ENCODE data around the gene TEAD2. TPM values are rescaled to one million over a fixed set of nuclear protein-coding genes. Genes with fewer than 3 reads are reported as not detected.

TEAD2 gene
- total and polyA plus RNA-seq, 2 donors from 2014 or later, result 15.7 to 30.2 TPM

DNA sequence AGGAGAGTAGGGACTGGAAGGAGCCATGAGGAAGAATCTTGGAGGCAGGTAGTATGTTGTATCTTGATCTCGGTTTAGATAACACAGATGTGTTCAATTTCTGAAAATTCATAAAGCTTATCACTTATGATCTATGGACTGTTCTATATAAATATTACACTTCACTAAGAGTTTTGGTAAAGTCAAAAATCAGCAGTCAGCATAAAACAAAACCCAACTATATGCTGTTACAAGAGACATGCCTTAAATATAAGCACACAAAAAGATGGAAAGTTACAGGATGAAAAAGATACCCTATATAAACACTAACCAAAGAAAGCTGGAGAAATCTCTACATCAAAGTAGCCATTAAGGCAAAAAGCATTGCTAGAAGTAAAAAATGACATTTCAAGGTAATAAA, 21.4 kb upstream of the TEAD2 start:
- FAIRE-seq, result no peak
- intact Hi-C loops (cut with DNase I), result no loop called here

DNA sequence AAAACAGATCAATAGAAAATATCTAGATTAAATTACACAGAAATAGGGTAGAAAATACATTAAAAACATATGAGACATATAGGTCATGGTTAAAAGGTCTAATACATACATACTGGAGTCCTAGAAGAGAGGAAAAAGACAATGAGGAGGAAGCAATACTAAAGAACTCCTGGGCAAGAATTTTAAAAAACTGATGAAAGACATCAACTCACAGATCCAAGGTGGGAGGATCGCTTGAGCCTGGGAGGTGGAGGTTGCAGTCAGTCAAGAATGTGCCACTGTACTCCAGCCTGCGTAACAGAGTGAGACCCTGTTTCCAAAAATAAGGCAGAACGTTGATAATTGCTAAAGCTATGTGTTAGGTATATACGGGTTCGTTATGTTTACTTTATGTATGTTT, 20.4 kb upstream of the TEAD2 start:
- Histone ChIP-seq H3K9ac (ENCODE audit: low read length in 3 of 3) (no peak overlapping the region), H3K4me3 (ENCODE audit: low read length in 3 of 3) (no peak overlapping the region), H3K27me3 (ENCODE audit: control insufficient read depth, insufficient read depth, low read length) (no peaks in the 10 kb centered on the region), H3K27ac (ENCODE audit: low read depth in 2 of 2, low read length in 2 of 2) (no peak overlapping the region), H3K9me3 (ENCODE audit: control insufficient read depth in 2 of 3, insufficient read depth in 1 of 3, low read length in 3 of 3) (no peaks in the 10 kb centered on the region), H3K36me3 (ENCODE audit: control insufficient read depth in 2 of 3, insufficient read depth in 3 of 3, low read length in 3 of 3) (no peaks in the 10 kb centered on the region), H3K4me1 (ENCODE audit: control insufficient read depth in 2 of 3, insufficient read depth in 2 of 3, low read depth in 1 of 3, low read length in 3 of 3) (no peaks in the 10 kb centered on the region)
- FAIRE-seq (no peak), DNase-seq (no peak)
- TF ChIP-seq, protein P1, sequence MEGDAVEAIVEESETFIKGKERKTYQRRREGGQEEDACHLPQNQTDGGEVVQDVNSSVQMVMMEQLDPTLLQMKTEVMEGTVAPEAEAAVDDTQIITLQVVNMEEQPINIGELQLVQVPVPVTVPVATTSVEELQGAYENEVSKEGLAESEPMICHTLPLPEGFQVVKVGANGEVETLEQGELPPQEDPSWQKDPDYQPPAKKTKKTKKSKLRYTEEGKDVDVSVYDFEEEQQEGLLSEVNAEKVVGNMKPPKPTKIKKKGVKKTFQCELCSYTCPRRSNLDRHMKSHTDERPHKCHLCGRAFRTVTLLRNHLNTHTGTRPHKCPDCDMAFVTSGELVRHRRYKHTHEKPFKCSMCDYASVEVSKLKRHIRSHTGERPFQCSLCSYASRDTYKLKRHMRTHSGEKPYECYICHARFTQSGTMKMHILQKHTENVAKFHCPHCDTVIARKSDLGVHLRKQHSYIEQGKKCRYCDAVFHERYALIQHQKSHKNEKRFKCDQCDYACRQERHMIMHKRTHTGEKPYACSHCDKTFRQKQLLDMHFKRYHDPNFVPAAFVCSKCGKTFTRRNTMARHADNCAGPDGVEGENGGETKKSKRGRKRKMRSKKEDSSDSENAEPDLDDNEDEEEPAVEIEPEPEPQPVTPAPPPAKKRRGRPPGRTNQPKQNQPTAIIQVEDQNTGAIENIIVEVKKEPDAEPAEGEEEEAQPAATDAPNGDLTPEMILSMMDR (IDR thresholded peaks at IDR 0.05; ENCODE audit: borderline replicate concordance, extremely low read depth, insufficient read depth), result no peak
- intact Hi-C loops (cut with DNase I), result no loop called here

More for the DNA sequence above, 21.4 kb upstream of the TEAD2 start:
- Histone ChIP-seq H3K4me1 (ENCODE audit: control insufficient read depth in 2 of 3, insufficient read depth in 2 of 3, low read depth in 1 of 3, low read length in 3 of 3) (no peaks in the 10 kb centered on the region), H3K9me3 (ENCODE audit: control insufficient read depth in 2 of 3, insufficient read depth in 1 of 3, low read length in 3 of 3) (no peaks in the 10 kb centered on the region), H3K27me3 (ENCODE audit: control insufficient read depth, insufficient read depth, low read length) (no peaks in the 10 kb centered on the region), H3K36me3 (ENCODE audit: control insufficient read depth in 2 of 3, insufficient read depth in 3 of 3, low read length in 3 of 3) (no peaks in the 10 kb centered on the region), H3K27ac (ENCODE audit: low read depth in 2 of 2, low read length in 2 of 2) (no peak overlapping the region), H3K4me3 (ENCODE audit: low read length in 3 of 3) (no peak overlapping the region), H3K9ac (ENCODE audit: low read length in 3 of 3) (no peak overlapping the region)
- TF ChIP-seq, protein P1 (IDR thresholded peaks at IDR 0.05; ENCODE audit: borderline replicate concordance, extremely low read depth, insufficient read depth), result no peak
- DNase-seq, result no peak

DNA sequence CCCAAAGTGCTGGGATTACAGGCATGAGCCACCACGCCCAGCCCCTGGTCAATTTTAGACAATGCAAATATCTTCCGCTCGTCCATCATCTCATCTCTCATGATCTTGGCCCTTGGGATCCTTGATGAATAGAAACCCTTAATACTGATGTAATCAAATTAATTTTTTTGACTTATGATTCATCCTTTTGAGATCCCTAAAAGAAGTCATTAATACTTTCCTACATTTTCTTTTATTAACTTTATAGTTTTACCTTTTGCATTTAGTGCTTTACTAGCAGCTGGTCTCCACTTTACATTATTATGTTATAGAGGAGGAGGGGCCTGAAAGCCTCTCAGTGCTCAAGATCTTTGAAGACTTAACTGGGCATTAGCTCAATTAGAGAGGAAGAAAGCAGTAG, 18.2 kb upstream of the TEAD2 start:
- Histone ChIP-seq H3K4me3 (ENCODE audit: low read length in 3 of 3) (no peak overlapping the region), H3K36me3 (ENCODE audit: control insufficient read depth in 2 of 3, insufficient read depth in 3 of 3, low read length in 3 of 3) (no peaks in the 10 kb centered on the region), H3K4me1 (ENCODE audit: control insufficient read depth in 2 of 3, insufficient read depth in 2 of 3, low read depth in 1 of 3, low read length in 3 of 3) (no peaks in the 10 kb centered on the region), H3K27ac (ENCODE audit: low read depth in 2 of 2, low read length in 2 of 2) (no peak overlapping the region), H3K9me3 (ENCODE audit: control insufficient read depth in 2 of 3, insufficient read depth in 1 of 3, low read length in 3 of 3) (no peaks in the 10 kb centered on the region), H3K27me3 (ENCODE audit: control insufficient read depth, insufficient read depth, low read length) (no peaks in the 10 kb centered on the region), H3K9ac (ENCODE audit: low read length in 3 of 3) (no peak overlapping the region)
- no peak for FAIRE-seq
- intact Hi-C loops (cut with DNase I), result no loop called here
- DNase-seq, result no peak
- TF ChIP-seq, protein P1 (IDR thresholded peaks at IDR 0.05; ENCODE audit: borderline replicate concordance, extremely low read depth, insufficient read depth), result no peak

DNA sequence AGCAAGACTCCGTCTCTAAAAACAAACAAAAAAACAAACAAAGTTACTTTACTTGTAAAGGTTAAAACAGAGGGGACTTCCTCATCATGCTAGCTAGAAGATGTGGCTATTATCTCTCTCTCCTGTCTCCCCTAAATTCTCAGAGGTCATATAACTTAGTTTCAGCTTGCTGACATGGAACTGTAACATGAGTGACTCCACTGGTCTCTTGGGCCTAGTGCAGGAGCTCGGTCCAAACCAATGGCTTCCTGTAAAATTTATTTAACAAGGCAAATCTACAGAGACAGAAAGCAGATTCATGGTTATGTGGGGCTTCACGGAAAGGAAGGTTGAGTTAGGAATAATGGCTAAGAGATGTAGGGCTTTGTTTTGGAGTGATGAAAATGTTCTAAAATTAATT, 16.3 kb upstream of the TEAD2 start:
- TF ChIP-seq, protein P1 (IDR thresholded peaks at IDR 0.05; ENCODE audit: borderline replicate concordance, extremely low read depth, insufficient read depth), result no peak
- no peak for FAIRE-seq

More for the DNA sequence above, 16.3 kb upstream of the TEAD2 start:
- no peaks in the 10 kb centered on the region for H3K36me3 ChIP-seq (ENCODE audit: control insufficient read depth in 2 of 3, insufficient read depth in 3 of 3, low read length in 3 of 3)
- intact Hi-C loops (cut with DNase I), result no loop called here
- H3K4me3 ChIP-seq (ENCODE audit: low read length in 3 of 3), result no peak overlapping the region
- no peaks in the 10 kb centered on the region for H3K4me1 ChIP-seq (ENCODE audit: control insufficient read depth in 2 of 3, insufficient read depth in 2 of 3, low read depth in 1 of 3, low read length in 3 of 3)
- no peak overlapping the region for H3K27ac ChIP-seq (ENCODE audit: low read depth in 2 of 2, low read length in 2 of 2)
- H3K27me3 ChIP-seq (ENCODE audit: control insufficient read depth, insufficient read depth, low read length), result no peaks in the 10 kb centered on the region
- no peak overlapping the region for H3K9ac ChIP-seq (ENCODE audit: low read length in 3 of 3)
- no peaks in the 10 kb centered on the region for H3K9me3 ChIP-seq (ENCODE audit: control insufficient read depth in 2 of 3, insufficient read depth in 1 of 3, low read length in 3 of 3)
- DNase-seq, result no peak
